CD4-positive, alpha-beta memory T cell (primary cell): ENCODE data around the gene GRIK1. TPM values are rescaled to one million over a fixed set of nuclear protein-coding genes. Genes with fewer than 3 reads are reported as not detected.

Source experiments
- CTCF ChIA-PET: fragments of 350-600 bp; sonication (Branson Sonifier 250); formaldehyde crosslinking; loops from one replicate; lab custom pipeline; 2021; ENCODE audit warnings: inconsistent platforms; ENCODE audit not compliant: partially characterized antibody; lab: Charles Lee
- POLR2A ChIA-PET: fragments of 350-600 bp; sonication (Branson Sonifier 250); formaldehyde crosslinking; loops from one replicate; lab custom pipeline; 2021; ENCODE audit not compliant: partially characterized antibody; lab: Charles Lee
- DNase-seq, 5 donors: peaks; one replicate each; pipeline versions ENCODE4 v3.0.0 to v3.0.0-alpha.2; 2020 to 2022; ENCODE audit warnings: mixed read lengths in 1 of 5
- H3K27ac ChIP-seq: one replicate; pipeline ENCODE4 v1.7.0; 2013; ENCODE audit warnings: low read depth, low read length
- H3K27me3 ChIP-seq: 2 replicates; pipeline ENCODE4 v1.7.0; 2013; ENCODE audit warnings: mild to moderate bottlenecking, low read length, moderate library complexity; ENCODE audit not compliant: insufficient read depth
- H3K36me3 ChIP-seq: 2 replicates; pipeline ENCODE4 v1.7.0; 2013; ENCODE audit warnings: mild to moderate bottlenecking, low read length, moderate library complexity; ENCODE audit not compliant: insufficient read depth
- H3K4me1 ChIP-seq: 2 replicates; pipeline ENCODE4 v1.7.0; 2013; ENCODE audit warnings: mild to moderate bottlenecking, low read length, moderate library complexity; ENCODE audit not compliant: insufficient read depth
- H3K4me3 ChIP-seq, 2 donors: one replicate each; pipeline ENCODE4 v1.7.0; 2013; ENCODE audit warnings: low read length in 2 of 2, mild to moderate bottlenecking in 1 of 2
- H3K9me3 ChIP-seq, 2 donors: one replicate each; pipeline ENCODE4 v1.7.0; 2013; ENCODE audit warnings: low read length in 2 of 2, control low read depth in 1 of 2; ENCODE audit not compliant: control insufficient read depth in 1 of 2
- H3K27ac Mint-ChIP-seq, 7 donors: one replicate each; pipeline ENCODE4 v1.8.0; 2020 to 2021; ENCODE audit warnings: mixed read lengths in 7 of 7, mild to moderate bottlenecking in 6 of 7, inconsistent platforms in 3 of 7, moderate library complexity in 3 of 7
- H3K27me3 Mint-ChIP-seq, 2 donors: one replicate each; pipeline ENCODE4 v1.8.0; 2020 to 2021; ENCODE audit warnings: mixed read lengths in 2 of 2
- H3K36me3 Mint-ChIP-seq, 2 donors: one replicate each; pipeline ENCODE4 v1.8.0; 2020 to 2021; ENCODE audit warnings: mixed read lengths in 2 of 2, inconsistent platforms in 1 of 2, mild to moderate bottlenecking in 1 of 2
- H3K4me1 Mint-ChIP-seq, 4 donors: one replicate each; pipeline ENCODE4 v1.8.0; 2020 to 2021; ENCODE audit warnings: mixed read lengths in 4 of 4, mild to moderate bottlenecking in 1 of 4
- H3K4me3 Mint-ChIP-seq, 8 donors: one replicate each; pipeline ENCODE4 v1.8.0; 2020 to 2021; ENCODE audit warnings: mixed read lengths in 8 of 8, mild to moderate bottlenecking in 7 of 8, moderate library complexity in 6 of 8, inconsistent platforms in 3 of 8
- H3K9me3 Mint-ChIP-seq, 8 donors: one replicate each; pipeline ENCODE4 v1.8.0; 2020 to 2021; ENCODE audit warnings: mixed read lengths in 8 of 8, mild to moderate bottlenecking in 5 of 8, inconsistent platforms in 3 of 8, moderate library complexity in 1 of 8
- intact Hi-C: fragments of 100-400 bp; cut with micrococcal nuclease; formaldehyde crosslinking; loops from one replicate; pipeline ENCODE4 v1.15.1; 2023
- polyA plus RNA-seq, 2 donors: library from polyadenylated mRNA; unstranded; fragments of 300-500 nt; fragmentation: Illumina TruSeq; gene quantifications; one replicate each; pipeline ENCODE4 v1.2.3, GENCODE V29; 2021
- total RNA-seq, 2 experiments: library from RNA; stranded (reverse); gene quantifications; one replicate each; pipeline ENCODE4 v1.2.3, GENCODE V29; 2021

GRIK1 gene
- total and polyA plus RNA-seq, 4 experiments from 2014 or later: not detected

GRCh38 chr21:29867796-29868195 lies 72.0 kb downstream of the GRIK1 start:
- H3K4me1 Mint-ChIP-seq: no peaks in the 10 kb centered on the region
- no peaks in the 10 kb centered on the region for H3K27me3 ChIP-seq
- H3K4me1 ChIP-seq: no peaks in the 10 kb centered on the region
- H3K9me3 Mint-ChIP-seq: peaks cover 0 to 3% (median 0%) of the 10 kb centered on the region in 8 donors
- no peak for DNase-seq
- H3K36me3 Mint-ChIP-seq: no peaks in the 10 kb centered on the region
- intact Hi-C loops: no loop called here
- peaks cover 0 to 6% of the 10 kb centered on the region in 2 donors for H3K27me3 Mint-ChIP-seq
- ChIA-PET POLR2A (no interaction called here), CTCF (no interaction called here)
- H3K27ac Mint-ChIP-seq: no peak overlapping the region
- no peaks in the 10 kb centered on the region for H3K36me3 ChIP-seq
- H3K4me3 ChIP-seq: no peak overlapping the region
- H3K4me3 Mint-ChIP-seq: no peak overlapping the region
- H3K27ac ChIP-seq: no peak overlapping the region
- H3K9me3 ChIP-seq: no peaks in the 10 kb centered on the region

- H3K27ac Mint-ChIP-seq: no peak overlapping the region
- H3K36me3 ChIP-seq: no peaks in the 10 kb centered on the region
- no peak overlapping the region for H3K27ac ChIP-seq
- ChIA-PET POLR2A (no interaction called here), CTCF (no interaction called here)
- H3K4me1 ChIP-seq: no peaks in the 10 kb centered on the region
- intact Hi-C loops: no loop called here
- no peaks in the 10 kb centered on the region for H3K4me1 Mint-ChIP-seq
- H3K9me3 Mint-ChIP-seq: peaks cover 0 to 3% (median 0%) of the 10 kb centered on the region in 8 donors
- no peaks in the 10 kb centered on the region for H3K9me3 ChIP-seq
- H3K27me3 Mint-ChIP-seq: no peaks in the 10 kb centered on the region
- no peak for DNase-seq
- no peak overlapping the region for H3K4me3 ChIP-seq
- no peaks in the 10 kb centered on the region for H3K27me3 ChIP-seq
- H3K4me3 Mint-ChIP-seq: no peak overlapping the region
- no peaks in the 10 kb centered on the region for H3K36me3 Mint-ChIP-seq
Measured at GRCh38 chr21:29860346-29860745, 79.5 kb downstream of the GRIK1 start.

GRCh38 chr21:29857150-29857549 lies 82.6 kb downstream of the GRIK1 start:
- DNase-seq: no peak
- POLR2A ChIA-PET: no interaction called here
- Histone ChIP-seq H3K27ac (no peak overlapping the region), H3K27me3 (no peaks in the 10 kb centered on the region), H3K36me3 (no peaks in the 10 kb centered on the region), H3K4me1 (no peaks in the 10 kb centered on the region), H3K4me3 (no peak overlapping the region), H3K9me3 (no peaks in the 10 kb centered on the region)
- no peaks in the 10 kb centered on the region for H3K27me3 Mint-ChIP-seq
- H3K9me3 Mint-ChIP-seq: no peaks in the 10 kb centered on the region
- CTCF ChIA-PET: no interaction called here
- no peaks in the 10 kb centered on the region for H3K4me1 Mint-ChIP-seq
- intact Hi-C loops: no loop called here
- H3K27ac Mint-ChIP-seq: no peak overlapping the region
- no peak overlapping the region for H3K4me3 Mint-ChIP-seq
- no peaks in the 10 kb centered on the region for H3K36me3 Mint-ChIP-seq

GRCh38 chr21:29854795-29855194 lies 85.0 kb downstream of the GRIK1 start:
- Histone ChIP-seq H3K36me3 (no peaks in the 10 kb centered on the region), H3K4me3 (no peak overlapping the region), H3K27ac (no peak overlapping the region), H3K4me1 (no peaks in the 10 kb centered on the region), H3K27me3 (no peaks in the 10 kb centered on the region), H3K9me3 (no peaks in the 10 kb centered on the region)
- Mint-ChIP-seq H3K27me3 (no peaks in the 10 kb centered on the region), H3K4me3 (no peak overlapping the region), H3K4me1 (no peaks in the 10 kb centered on the region), H3K9me3 (no peaks in the 10 kb centered on the region), H3K36me3 (no peaks in the 10 kb centered on the region), H3K27ac (no peak overlapping the region)
- intact Hi-C loops: no loop called here
- ChIA-PET CTCF (no interaction called here), POLR2A (no interaction called here)
- DNase-seq: no peak

GRCh38 chr21:29851611-29852010 lies 88.2 kb downstream of the GRIK1 start:
- no peaks in the 10 kb centered on the region for H3K27me3 ChIP-seq
- no peak overlapping the region for H3K4me3 ChIP-seq
- no peaks in the 10 kb centered on the region for H3K36me3 Mint-ChIP-seq
- H3K36me3 ChIP-seq: no peaks in the 10 kb centered on the region
- intact Hi-C loops: no loop called here
- no peaks in the 10 kb centered on the region for H3K4me1 ChIP-seq
- ChIA-PET CTCF (interaction anchor here (2.3 kb wide), 1 partner anchor 375 kb away, joined by 6 read pairs; no protein-coding TSS in a partner anchor), POLR2A (no interaction called here)
- H3K9me3 Mint-ChIP-seq: no peaks in the 10 kb centered on the region
- H3K27ac Mint-ChIP-seq: no peak overlapping the region
- DNase-seq: no peak
- no peaks in the 10 kb centered on the region for H3K9me3 ChIP-seq
- H3K27ac ChIP-seq: no peak overlapping the region
- no peak overlapping the region for H3K4me3 Mint-ChIP-seq
- peaks cover 0 to 2% of the 10 kb centered on the region in 2 donors for H3K27me3 Mint-ChIP-seq
- H3K4me1 Mint-ChIP-seq: no peaks in the 10 kb centered on the region

GRCh38 chr21:29849735-29850176 lies 90.0 kb downstream of the GRIK1 start:
- CTCF ChIA-PET: interaction anchor here (0.7 to 1.5 kb wide), 4 partner anchors 9 to 374 kb away, joined by 3 to 7 read pairs (median 4); no protein-coding TSS in a partner anchor
- H3K27me3 Mint-ChIP-seq: peaks cover 0 to 2% of the 10 kb centered on the region in 2 donors

GRCh38 chr21:29843804-29844203 lies 96.0 kb downstream of the GRIK1 start:
- H3K9me3 Mint-ChIP-seq: no peaks in the 10 kb centered on the region
- Histone ChIP-seq H3K27me3 (no peaks in the 10 kb centered on the region), H3K9me3 (no peaks in the 10 kb centered on the region), H3K27ac (no peak overlapping the region), H3K4me3 (no peak overlapping the region), H3K36me3 (no peaks in the 10 kb centered on the region), H3K4me1 (no peaks in the 10 kb centered on the region)
- no peak overlapping the region for H3K4me3 Mint-ChIP-seq
- CTCF ChIA-PET: interaction anchor here (0.9 kb wide), 1 partner anchor 12 kb away, joined by 3 read pairs; no protein-coding TSS in a partner anchor
- no peaks in the 10 kb centered on the region for H3K4me1 Mint-ChIP-seq
- no peaks in the 10 kb centered on the region for H3K36me3 Mint-ChIP-seq
- intact Hi-C loops: no loop called here
- H3K27ac Mint-ChIP-seq: no peak overlapping the region
- no peak for DNase-seq
- POLR2A ChIA-PET: no interaction called here
- peaks cover 0 to 5% of the 10 kb centered on the region in 2 donors for H3K27me3 Mint-ChIP-seq

More at GRCh38 chr21:29849735-29850176, 90.0 kb downstream of the GRIK1 start:
- Mint-ChIP-seq H3K9me3 (no peaks in the 10 kb centered on the region), H3K27ac (no peak overlapping the region), H3K4me1 (no peaks in the 10 kb centered on the region), H3K4me3 (no peak overlapping the region), H3K36me3 (no peaks in the 10 kb centered on the region)
- H3K9me3 ChIP-seq: no peaks in the 10 kb centered on the region
- POLR2A ChIA-PET: no interaction called here
- H3K36me3 ChIP-seq: no peaks in the 10 kb centered on the region
- no peak overlapping the region for H3K4me3 ChIP-seq
- DNase-seq: peak in 4 of 5 donors; percentile 20 to 42 (median 38)
- H3K4me1 ChIP-seq: no peaks in the 10 kb centered on the region
- H3K27me3 ChIP-seq: no peaks in the 10 kb centered on the region
- no peak overlapping the region for H3K27ac ChIP-seq
- intact Hi-C loops: no loop called here
